ENCODE results near the gene PER2.

The PER2 gene

GRCh38 chr2:238226698-238227586 lies 61.5 kb downstream of the PER2 start:
- H4K20me1 ChIP-seq (ENCODE audit: insufficient read depth) = no peaks in the 10 kb centered on the region
- H3K4me1 ChIP-seq (ENCODE audit: low read depth, poor library complexity, severe bottlenecking) = no peaks in the 10 kb centered on the region
- no peak overlapping the region for H3K4me3 ChIP-seq (IDR thresholded peaks at IDR 0.05; ENCODE audit: insufficient read depth, low read depth, low read length)
- H3K4me2 ChIP-seq = no peak overlapping the region
- no peaks in the 10 kb centered on the region for H3K36me3 ChIP-seq (ENCODE audit: insufficient read depth)
- no peak for TF ChIP-seq CTCF (conservative IDR thresholded peaks at IDR 0.05; ENCODE audit: low read depth, low read length)
- H3K27me3 ChIP-seq (ENCODE audit: insufficient read depth, low read depth) = no peaks in the 10 kb centered on the region
- no peak overlapping the region for H2AFZ ChIP-seq (ENCODE audit: low read depth)
- no peaks in the 10 kb centered on the region for H3K79me2 ChIP-seq (ENCODE audit: insufficient read depth, low read depth)
- no peak overlapping the region for H3K9ac ChIP-seq
- H3K27ac ChIP-seq = no peak overlapping the region

GRCh38 chr2:238225911-238226697 lies 62.3 kb downstream of the PER2 start:
- no peaks in the 10 kb centered on the region for H3K79me2 ChIP-seq (ENCODE audit: insufficient read depth, low read depth)
- H3K9ac ChIP-seq = no peak overlapping the region
- H3K27ac ChIP-seq = no peak overlapping the region
- H2AFZ ChIP-seq (ENCODE audit: low read depth) = no peak overlapping the region
- TF ChIP-seq CTCF (conservative IDR thresholded peaks at IDR 0.05; ENCODE audit: low read depth, low read length) = no peak
- H3K4me2 ChIP-seq = no peak overlapping the region
- H3K36me3 ChIP-seq (ENCODE audit: insufficient read depth) = no peaks in the 10 kb centered on the region
- no peaks in the 10 kb centered on the region for H3K27me3 ChIP-seq (ENCODE audit: insufficient read depth, low read depth)
- no peaks in the 10 kb centered on the region for H4K20me1 ChIP-seq (ENCODE audit: insufficient read depth)
- no peaks in the 10 kb centered on the region for H3K4me1 ChIP-seq (ENCODE audit: low read depth, poor library complexity, severe bottlenecking)
- no peak overlapping the region for H3K4me3 ChIP-seq (IDR thresholded peaks at IDR 0.05; ENCODE audit: insufficient read depth, low read depth, low read length)

GRCh38 chr2:238225121-238225520 lies 63.3 kb downstream of the PER2 start:
- Histone ChIP-seq H3K4me3 (IDR thresholded peaks at IDR 0.05; ENCODE audit: insufficient read depth, low read depth, low read length) (no peak overlapping the region), H3K4me2 (no peak overlapping the region), H3K36me3 (ENCODE audit: insufficient read depth) (no peaks in the 10 kb centered on the region), H3K9ac (no peak overlapping the region), H3K27ac (no peak overlapping the region), H2AFZ (ENCODE audit: low read depth) (no peak overlapping the region), H4K20me1 (ENCODE audit: insufficient read depth) (no peaks in the 10 kb centered on the region), H3K4me1 (ENCODE audit: low read depth, poor library complexity, severe bottlenecking) (no peaks in the 10 kb centered on the region), H3K27me3 (ENCODE audit: insufficient read depth, low read depth) (no peaks in the 10 kb centered on the region), H3K79me2 (ENCODE audit: insufficient read depth, low read depth) (no peaks in the 10 kb centered on the region)
- no peak for TF ChIP-seq CTCF (conservative IDR thresholded peaks at IDR 0.05; ENCODE audit: low read depth, low read length)

- Histone ChIP-seq H3K27ac (no peak overlapping the region), H2AFZ (ENCODE audit: low read depth) (no peak overlapping the region), H3K4me3 (IDR thresholded peaks at IDR 0.05; ENCODE audit: insufficient read depth, low read depth, low read length) (no peak overlapping the region), H3K79me2 (ENCODE audit: insufficient read depth, low read depth) (no peaks in the 10 kb centered on the region), H3K36me3 (ENCODE audit: insufficient read depth) (no peaks in the 10 kb centered on the region), H3K27me3 (ENCODE audit: insufficient read depth, low read depth) (no peaks in the 10 kb centered on the region), H3K9ac (no peak overlapping the region), H3K4me2 (no peak overlapping the region), H3K4me1 (ENCODE audit: low read depth, poor library complexity, severe bottlenecking) (no peaks in the 10 kb centered on the region), H4K20me1 (ENCODE audit: insufficient read depth) (no peaks in the 10 kb centered on the region)
- no peak for TF ChIP-seq CTCF (conservative IDR thresholded peaks at IDR 0.05; ENCODE audit: low read depth, low read length)
Observed at GRCh38 chr2:238224356-238225035, 63.9 kb downstream of the PER2 start.

Data from KMS-11 (cell line).